Thyroid gland (tissue), 4 donors: ENCODE results near the gene ACOT8.

ENCODE experiments used
- POLR2A ChIP-seq, 2 donors: fragments of 450-650 bp; IDR thresholded peaks; one replicate each; pipeline ENCODE4 v1.6.1; 2017; ENCODE audit warnings: antibody characterized with exemption in 2 of 2, mild to moderate bottlenecking in 2 of 2, moderate library complexity in 1 of 2
- TF ChIP-seq, protein P1 (sequence below), 6 experiments: fragments of 200-600 bp in 3 of 6; fragments of 450-650 bp in 3 of 6; sonication (generic) in 3 of 6; IDR thresholded peaks; one replicate each; pipeline ENCODE4 v1.5.1; 2016 to 2019; ENCODE audit warnings: antibody characterized with exemption in 6 of 6, mild to moderate bottlenecking in 2 of 6, inconsistent platforms in 1 of 6, moderate library complexity in 1 of 6

DNA sequence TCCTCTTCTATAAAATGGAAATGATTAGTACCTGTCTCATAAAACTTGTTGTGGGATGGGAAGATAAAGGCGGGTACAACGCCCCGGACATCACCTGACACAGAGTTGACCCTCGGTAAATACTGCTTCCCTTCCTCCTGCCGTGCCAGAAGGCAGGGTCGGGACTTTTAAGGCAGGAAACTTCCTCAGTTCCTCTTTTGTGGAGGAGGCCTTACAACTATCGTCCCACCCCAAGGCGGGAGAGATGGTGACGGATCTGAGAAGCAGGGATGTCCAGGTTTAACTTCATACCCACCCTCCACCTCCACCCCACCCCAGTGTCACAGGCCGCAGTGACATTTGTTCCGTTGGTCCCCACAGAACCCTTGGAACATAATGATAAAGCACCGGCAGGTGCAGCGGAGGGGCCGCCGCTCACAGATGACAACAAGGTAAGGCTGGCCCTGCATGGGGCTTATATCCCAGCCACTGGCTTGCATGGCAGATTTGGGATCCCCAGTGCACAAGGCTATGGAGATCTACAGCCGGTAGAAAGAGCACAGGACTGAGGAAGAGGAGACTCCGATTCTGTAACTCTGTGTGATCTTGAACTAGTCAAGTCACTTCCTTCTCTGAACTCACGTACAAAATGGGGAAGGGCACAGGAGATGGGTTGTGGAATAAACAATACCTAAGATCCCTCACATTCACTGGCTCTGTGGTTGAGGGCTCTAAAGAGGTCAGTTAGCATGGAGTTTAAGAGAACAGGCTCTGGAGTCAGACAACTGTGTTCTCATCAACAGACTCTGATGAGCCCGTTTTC lies 64.7 kb downstream of the ACOT8 start:
- TF ChIP-seq, protein P1, sequence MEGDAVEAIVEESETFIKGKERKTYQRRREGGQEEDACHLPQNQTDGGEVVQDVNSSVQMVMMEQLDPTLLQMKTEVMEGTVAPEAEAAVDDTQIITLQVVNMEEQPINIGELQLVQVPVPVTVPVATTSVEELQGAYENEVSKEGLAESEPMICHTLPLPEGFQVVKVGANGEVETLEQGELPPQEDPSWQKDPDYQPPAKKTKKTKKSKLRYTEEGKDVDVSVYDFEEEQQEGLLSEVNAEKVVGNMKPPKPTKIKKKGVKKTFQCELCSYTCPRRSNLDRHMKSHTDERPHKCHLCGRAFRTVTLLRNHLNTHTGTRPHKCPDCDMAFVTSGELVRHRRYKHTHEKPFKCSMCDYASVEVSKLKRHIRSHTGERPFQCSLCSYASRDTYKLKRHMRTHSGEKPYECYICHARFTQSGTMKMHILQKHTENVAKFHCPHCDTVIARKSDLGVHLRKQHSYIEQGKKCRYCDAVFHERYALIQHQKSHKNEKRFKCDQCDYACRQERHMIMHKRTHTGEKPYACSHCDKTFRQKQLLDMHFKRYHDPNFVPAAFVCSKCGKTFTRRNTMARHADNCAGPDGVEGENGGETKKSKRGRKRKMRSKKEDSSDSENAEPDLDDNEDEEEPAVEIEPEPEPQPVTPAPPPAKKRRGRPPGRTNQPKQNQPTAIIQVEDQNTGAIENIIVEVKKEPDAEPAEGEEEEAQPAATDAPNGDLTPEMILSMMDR (IDR thresholded peaks at IDR 0.05), result no peak
- TF ChIP-seq POLR2A (IDR thresholded peaks at IDR 0.05), result no peak
